HL-60 (cell line): ENCODE data around the gene RELT.

ENCODE experiments used
- POLR2AphosphoS5 ChIP-seq: IDR thresholded peaks from 2 replicates; pipeline ENCODE4 v1.6.1; 2012; ENCODE audit warnings: low read depth
- TF ChIP-seq, protein P1 (sequence below): IDR thresholded peaks from one replicate; pipeline ENCODE4 v1.5.1; 2011; ENCODE audit warnings: low read length, control low read depth, inconsistent platforms; ENCODE audit not compliant: insufficient read depth
- TF ChIP-seq, protein P2 (sequence below): IDR thresholded peaks from 2 replicates; pipeline ENCODE4 v1.6.1; 2012; ENCODE audit warnings: low read depth; ENCODE audit not compliant: insufficient replicate concordance

DNA sequence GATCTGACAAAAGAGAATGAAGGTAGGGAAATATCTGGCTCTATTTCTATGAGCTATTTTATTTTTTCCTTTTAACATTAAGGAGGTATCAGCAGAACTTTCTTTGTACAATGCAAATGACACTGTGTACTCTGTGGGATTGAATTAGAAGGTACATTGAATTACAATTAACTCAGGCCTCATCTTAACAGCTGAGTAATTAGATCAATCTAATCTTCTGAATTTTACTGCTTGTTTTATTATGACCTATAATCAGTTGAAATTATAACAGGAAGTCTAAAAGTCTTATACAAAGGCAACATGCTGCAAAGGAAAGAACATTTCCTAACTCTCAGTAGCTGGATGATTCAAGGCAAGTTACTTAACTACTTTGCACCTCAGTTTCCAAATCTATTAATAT is 69.8 kb downstream of the RELT start:
- TF ChIP-seq, protein P1, sequence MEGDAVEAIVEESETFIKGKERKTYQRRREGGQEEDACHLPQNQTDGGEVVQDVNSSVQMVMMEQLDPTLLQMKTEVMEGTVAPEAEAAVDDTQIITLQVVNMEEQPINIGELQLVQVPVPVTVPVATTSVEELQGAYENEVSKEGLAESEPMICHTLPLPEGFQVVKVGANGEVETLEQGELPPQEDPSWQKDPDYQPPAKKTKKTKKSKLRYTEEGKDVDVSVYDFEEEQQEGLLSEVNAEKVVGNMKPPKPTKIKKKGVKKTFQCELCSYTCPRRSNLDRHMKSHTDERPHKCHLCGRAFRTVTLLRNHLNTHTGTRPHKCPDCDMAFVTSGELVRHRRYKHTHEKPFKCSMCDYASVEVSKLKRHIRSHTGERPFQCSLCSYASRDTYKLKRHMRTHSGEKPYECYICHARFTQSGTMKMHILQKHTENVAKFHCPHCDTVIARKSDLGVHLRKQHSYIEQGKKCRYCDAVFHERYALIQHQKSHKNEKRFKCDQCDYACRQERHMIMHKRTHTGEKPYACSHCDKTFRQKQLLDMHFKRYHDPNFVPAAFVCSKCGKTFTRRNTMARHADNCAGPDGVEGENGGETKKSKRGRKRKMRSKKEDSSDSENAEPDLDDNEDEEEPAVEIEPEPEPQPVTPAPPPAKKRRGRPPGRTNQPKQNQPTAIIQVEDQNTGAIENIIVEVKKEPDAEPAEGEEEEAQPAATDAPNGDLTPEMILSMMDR, result no peak
- TF ChIP-seq POLR2AphosphoS5, result no peak
- TF ChIP-seq, protein P2, sequence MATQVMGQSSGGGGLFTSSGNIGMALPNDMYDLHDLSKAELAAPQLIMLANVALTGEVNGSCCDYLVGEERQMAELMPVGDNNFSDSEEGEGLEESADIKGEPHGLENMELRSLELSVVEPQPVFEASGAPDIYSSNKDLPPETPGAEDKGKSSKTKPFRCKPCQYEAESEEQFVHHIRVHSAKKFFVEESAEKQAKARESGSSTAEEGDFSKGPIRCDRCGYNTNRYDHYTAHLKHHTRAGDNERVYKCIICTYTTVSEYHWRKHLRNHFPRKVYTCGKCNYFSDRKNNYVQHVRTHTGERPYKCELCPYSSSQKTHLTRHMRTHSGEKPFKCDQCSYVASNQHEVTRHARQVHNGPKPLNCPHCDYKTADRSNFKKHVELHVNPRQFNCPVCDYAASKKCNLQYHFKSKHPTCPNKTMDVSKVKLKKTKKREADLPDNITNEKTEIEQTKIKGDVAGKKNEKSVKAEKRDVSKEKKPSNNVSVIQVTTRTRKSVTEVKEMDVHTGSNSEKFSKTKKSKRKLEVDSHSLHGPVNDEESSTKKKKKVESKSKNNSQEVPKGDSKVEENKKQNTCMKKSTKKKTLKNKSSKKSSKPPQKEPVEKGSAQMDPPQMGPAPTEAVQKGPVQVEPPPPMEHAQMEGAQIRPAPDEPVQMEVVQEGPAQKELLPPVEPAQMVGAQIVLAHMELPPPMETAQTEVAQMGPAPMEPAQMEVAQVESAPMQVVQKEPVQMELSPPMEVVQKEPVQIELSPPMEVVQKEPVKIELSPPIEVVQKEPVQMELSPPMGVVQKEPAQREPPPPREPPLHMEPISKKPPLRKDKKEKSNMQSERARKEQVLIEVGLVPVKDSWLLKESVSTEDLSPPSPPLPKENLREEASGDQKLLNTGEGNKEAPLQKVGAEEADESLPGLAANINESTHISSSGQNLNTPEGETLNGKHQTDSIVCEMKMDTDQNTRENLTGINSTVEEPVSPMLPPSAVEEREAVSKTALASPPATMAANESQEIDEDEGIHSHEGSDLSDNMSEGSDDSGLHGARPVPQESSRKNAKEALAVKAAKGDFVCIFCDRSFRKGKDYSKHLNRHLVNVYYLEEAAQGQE, result no peak
